ENCODE measurements around the gene CNN2.

Gene CNN2

DNA sequence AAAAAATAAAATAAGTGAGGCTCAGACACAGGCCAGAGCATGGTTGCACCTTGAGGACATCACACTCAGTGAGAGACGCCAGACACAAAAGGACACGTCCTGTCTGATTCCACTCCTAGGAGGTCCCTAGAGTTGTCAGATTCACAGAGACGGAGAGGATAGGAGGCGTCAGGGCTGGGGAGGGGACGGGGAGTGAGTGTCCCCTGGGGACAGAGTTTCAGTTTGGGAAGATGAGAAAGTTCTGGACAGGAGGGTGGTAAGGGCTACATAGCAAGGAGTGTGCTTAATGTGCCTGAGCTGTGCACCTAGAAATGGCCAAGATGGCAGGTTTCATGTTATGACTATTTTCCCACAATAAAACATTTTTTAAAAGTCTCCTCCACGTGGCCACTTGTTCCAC, 28.3 kb upstream of the CNN2 start:
- Histone ChIP-seq H3K27me3 (ENCODE audit: insufficient read depth, poor library complexity, severe bottlenecking) (peaks cover 44% of the 10 kb centered on the region), H3K4me3 (ENCODE audit: severe bottlenecking) (no peak overlapping the region), H3K36me3 (ENCODE audit: low read depth) (peaks cover 10% of the 10 kb centered on the region), H3K27ac (ENCODE audit: poor library complexity, severe bottlenecking) (no peak overlapping the region), H3K4me1 (ENCODE audit: insufficient read depth, poor library complexity, severe bottlenecking) (no peaks in the 10 kb centered on the region), H3K9me3 (ENCODE audit: severe bottlenecking) (no peaks in the 10 kb centered on the region)
- TF ChIP-seq, protein P1, sequence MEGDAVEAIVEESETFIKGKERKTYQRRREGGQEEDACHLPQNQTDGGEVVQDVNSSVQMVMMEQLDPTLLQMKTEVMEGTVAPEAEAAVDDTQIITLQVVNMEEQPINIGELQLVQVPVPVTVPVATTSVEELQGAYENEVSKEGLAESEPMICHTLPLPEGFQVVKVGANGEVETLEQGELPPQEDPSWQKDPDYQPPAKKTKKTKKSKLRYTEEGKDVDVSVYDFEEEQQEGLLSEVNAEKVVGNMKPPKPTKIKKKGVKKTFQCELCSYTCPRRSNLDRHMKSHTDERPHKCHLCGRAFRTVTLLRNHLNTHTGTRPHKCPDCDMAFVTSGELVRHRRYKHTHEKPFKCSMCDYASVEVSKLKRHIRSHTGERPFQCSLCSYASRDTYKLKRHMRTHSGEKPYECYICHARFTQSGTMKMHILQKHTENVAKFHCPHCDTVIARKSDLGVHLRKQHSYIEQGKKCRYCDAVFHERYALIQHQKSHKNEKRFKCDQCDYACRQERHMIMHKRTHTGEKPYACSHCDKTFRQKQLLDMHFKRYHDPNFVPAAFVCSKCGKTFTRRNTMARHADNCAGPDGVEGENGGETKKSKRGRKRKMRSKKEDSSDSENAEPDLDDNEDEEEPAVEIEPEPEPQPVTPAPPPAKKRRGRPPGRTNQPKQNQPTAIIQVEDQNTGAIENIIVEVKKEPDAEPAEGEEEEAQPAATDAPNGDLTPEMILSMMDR (IDR thresholded peaks at IDR 0.05; ENCODE audit: poor library complexity, severe bottlenecking): no peak
- ATAC-seq (ENCODE audit: low read depth) (no peak), DNase-seq (ENCODE audit: low spot score) (no peak)

DNA sequence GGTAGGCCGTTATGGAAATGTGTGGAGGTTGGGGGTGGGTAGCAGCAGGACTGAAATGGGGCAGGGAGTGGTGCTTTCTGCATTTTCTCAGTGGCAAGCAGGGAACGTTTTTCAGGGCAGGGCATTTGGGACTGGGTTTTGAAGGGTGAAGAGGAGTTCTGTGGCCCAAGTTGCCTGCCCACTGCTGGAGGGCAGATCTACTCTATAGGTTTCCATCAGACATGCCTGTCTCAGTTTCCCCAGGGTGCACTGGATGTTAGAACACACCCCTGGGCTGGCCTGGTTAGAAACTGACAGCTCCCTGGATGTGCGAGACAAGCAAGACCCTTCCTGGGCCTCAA, 27.1 kb upstream of the CNN2 start:
- no peaks in the 10 kb centered on the region for H3K4me1 ChIP-seq (ENCODE audit: insufficient read depth, poor library complexity, severe bottlenecking)
- H3K27ac ChIP-seq (ENCODE audit: poor library complexity, severe bottlenecking): no peak overlapping the region
- ATAC-seq (ENCODE audit: low read depth) (no peak), DNase-seq (ENCODE audit: low spot score) (no peak)
- H3K4me3 ChIP-seq (ENCODE audit: severe bottlenecking): no peak overlapping the region
- TF ChIP-seq, protein P1 (IDR thresholded peaks at IDR 0.05; ENCODE audit: poor library complexity, severe bottlenecking): no peak
- peaks cover 44% of the 10 kb centered on the region for H3K27me3 ChIP-seq (ENCODE audit: insufficient read depth, poor library complexity, severe bottlenecking)
- H3K9me3 ChIP-seq (ENCODE audit: severe bottlenecking): no peaks in the 10 kb centered on the region
- peaks cover 3% of the 10 kb centered on the region for H3K36me3 ChIP-seq (ENCODE audit: low read depth)

DNA sequence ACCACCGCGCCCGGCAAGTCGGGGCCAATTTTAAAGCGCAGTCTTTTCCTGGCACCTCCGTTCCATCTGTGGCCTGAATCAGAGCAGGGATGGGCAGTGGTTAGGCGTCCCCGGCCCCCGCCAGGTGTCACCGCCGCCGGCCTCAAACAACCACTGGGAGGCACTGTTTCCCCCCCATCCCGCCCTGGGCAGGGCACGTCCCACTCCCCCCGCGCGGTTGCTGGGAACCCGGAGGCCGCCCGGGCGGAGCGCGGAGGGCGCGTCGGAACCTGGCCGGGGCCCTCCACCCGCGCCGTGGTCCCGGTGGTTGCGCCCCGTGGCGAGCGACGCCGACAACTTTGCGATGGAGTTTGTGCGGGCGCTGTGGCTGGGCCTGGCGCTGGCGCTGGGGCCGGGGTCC, 26.3 kb upstream of the CNN2 start, which contains the start of gene GRIN3B:
TSS of gene GRIN3B (plus strand) at position 325 of the 400 bp plus-strand sequence. CDS start at position 344, 19 bp downstream.
- DNase-seq (ENCODE audit: low spot score): no peak
- H3K36me3 ChIP-seq (ENCODE audit: low read depth): no peaks in the 10 kb centered on the region
- H3K27ac ChIP-seq (ENCODE audit: poor library complexity, severe bottlenecking): no peak within 1 kb of the TSS
- ATAC-seq (ENCODE audit: low read depth): peak; percentile 32; the same call in 2 of the 3 replicates
- no peaks in the 10 kb centered on the region for H3K4me1 ChIP-seq (ENCODE audit: insufficient read depth, poor library complexity, severe bottlenecking)
- peak within 1 kb of the TSS; percentile 22 for H3K4me3 ChIP-seq (ENCODE audit: severe bottlenecking)
- TF ChIP-seq, protein P1 (IDR thresholded peaks at IDR 0.05; ENCODE audit: poor library complexity, severe bottlenecking): peak; percentile 44
- peaks cover 44% of the 10 kb centered on the region for H3K27me3 ChIP-seq (ENCODE audit: insufficient read depth, poor library complexity, severe bottlenecking)
- no peaks in the 10 kb centered on the region for H3K9me3 ChIP-seq (ENCODE audit: severe bottlenecking)

DNA sequence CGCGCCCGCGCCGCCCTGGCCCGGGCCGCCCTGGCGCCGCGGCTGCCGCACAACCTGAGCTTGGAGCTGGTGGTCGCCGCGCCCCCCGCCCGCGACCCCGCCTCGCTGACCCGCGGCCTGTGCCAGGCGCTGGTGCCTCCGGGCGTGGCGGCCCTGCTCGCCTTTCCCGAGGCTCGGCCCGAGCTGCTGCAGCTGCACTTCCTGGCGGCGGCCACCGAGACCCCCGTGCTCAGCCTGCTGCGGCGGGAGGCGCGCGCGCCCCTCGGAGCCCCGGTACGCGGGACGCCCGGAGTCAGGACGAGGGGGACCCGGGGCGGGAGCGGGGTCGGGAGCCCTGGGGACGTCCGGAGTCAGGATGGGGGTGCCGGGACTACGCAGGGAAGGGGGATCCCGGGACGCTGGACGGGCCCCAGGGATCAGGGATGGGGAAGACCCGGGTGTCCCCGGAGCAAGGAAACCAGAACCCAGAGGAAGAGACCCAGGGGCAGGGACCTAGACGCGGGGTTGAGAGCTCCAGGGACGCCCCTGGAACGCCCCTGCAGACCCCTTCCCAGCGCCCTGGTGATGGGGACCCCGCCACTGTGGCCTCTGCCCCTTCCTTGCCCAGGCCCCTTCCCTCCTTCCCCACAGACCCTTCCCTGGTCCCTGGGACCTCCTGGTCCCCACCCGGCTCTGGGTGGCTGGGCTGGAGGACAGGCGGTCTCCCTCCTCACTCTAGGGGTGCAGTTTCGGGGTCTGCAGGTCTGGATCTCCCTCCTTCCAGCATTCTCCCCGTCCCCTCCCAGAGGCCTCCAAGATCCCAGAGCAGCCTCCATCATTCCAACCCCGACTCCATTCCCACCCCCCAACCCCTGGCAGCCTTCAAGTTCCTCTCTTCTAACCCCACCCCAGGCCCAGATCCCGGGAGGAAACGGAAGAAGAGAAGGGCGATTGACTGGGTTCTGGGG, 25.5 kb upstream of the CNN2 start:
- TF ChIP-seq, protein P1 (IDR thresholded peaks at IDR 0.05; ENCODE audit: poor library complexity, severe bottlenecking): no peak
- Histone ChIP-seq H3K9me3 (ENCODE audit: severe bottlenecking) (no peaks in the 10 kb centered on the region), H3K36me3 (ENCODE audit: low read depth) (no peaks in the 10 kb centered on the region), H3K4me3 (ENCODE audit: severe bottlenecking) (peak overlapping the region; percentile 22), H3K27ac (ENCODE audit: poor library complexity, severe bottlenecking) (no peak overlapping the region), H3K4me1 (ENCODE audit: insufficient read depth, poor library complexity, severe bottlenecking) (no peaks in the 10 kb centered on the region), H3K27me3 (ENCODE audit: insufficient read depth, poor library complexity, severe bottlenecking) (peaks cover 44% of the 10 kb centered on the region)
- ATAC-seq (ENCODE audit: low read depth) (no peak), DNase-seq (ENCODE audit: low spot score) (no peak)

Measured in RWPE2 (cell line).